Vagina (tissue), 2 donors: ENCODE measurements around the gene GRIN2A.

ENCODE experiments used
- CTCF ChIP-seq, 3 experiments: fragments of 450-650 bp in 2 of 3; fragments of 200-600 bp in 1 of 3; sonication (generic) in 1 of 3; IDR thresholded peaks; one replicate each; pipeline ENCODE4 v1.5.1; 2017 to 2019; ENCODE audit warnings: antibody characterized with exemption in 3 of 3, mild to moderate bottlenecking in 2 of 3, moderate library complexity in 2 of 3
- POLR2A ChIP-seq, 2 donors: fragments of 450-650 bp; IDR thresholded peaks; one replicate each; pipeline ENCODE4 v1.6.1; 2017; ENCODE audit warnings: antibody characterized with exemption in 2 of 2, mild to moderate bottlenecking in 2 of 2, moderate library complexity in 2 of 2

DNA sequence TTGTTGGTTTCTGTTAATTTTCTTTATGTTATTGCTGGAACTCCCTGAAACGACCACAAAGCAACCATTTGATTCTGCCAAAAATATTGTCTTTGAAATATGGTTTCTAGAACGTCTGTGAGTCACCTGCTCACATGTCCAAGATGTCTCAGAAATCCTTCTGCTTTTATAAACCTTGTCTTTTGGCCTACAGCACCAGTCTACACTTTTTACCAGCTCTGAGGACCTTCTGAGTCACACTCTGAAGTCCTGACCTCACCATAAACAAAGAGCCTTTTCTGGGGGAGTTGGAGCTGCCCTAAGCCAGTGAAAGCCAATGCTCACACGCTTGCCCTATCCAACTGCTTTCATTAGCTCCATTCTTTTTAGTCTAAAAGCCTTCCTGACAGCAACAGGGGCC lies 55.5 kb downstream of the GRIN2A start:
- TF ChIP-seq CTCF (IDR thresholded peaks at IDR 0.05) (no peak), POLR2A (IDR thresholded peaks at IDR 0.05) (no peak)
